ENCODE data around the gene NADSYN1.

Gene NADSYN1

GRCh38 chr11:71474771-71475483, 21.9 kb downstream of the NADSYN1 start:
- no peak for DNase-seq

DNA sequence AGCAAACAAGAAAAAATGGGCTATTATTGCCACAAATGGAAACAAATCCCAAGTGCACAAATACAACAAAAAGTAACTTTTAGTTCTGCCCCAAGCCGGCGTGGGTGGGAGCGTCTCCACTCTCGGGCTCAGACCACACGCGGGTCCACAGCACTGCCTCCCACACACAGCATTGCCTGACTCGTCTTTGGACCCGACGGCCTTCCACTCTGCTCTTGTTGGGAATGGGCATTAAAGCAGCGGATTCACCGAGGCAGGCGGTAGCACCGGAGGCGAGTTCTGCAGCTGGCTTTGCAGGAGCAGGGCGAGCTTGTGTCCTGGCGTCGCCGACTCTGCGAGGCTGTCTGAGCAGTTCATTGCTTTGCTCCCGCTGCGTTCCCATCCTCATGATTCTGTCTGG, 23.0 kb downstream of the NADSYN1 start:
- no peak for DNase-seq

DNA sequence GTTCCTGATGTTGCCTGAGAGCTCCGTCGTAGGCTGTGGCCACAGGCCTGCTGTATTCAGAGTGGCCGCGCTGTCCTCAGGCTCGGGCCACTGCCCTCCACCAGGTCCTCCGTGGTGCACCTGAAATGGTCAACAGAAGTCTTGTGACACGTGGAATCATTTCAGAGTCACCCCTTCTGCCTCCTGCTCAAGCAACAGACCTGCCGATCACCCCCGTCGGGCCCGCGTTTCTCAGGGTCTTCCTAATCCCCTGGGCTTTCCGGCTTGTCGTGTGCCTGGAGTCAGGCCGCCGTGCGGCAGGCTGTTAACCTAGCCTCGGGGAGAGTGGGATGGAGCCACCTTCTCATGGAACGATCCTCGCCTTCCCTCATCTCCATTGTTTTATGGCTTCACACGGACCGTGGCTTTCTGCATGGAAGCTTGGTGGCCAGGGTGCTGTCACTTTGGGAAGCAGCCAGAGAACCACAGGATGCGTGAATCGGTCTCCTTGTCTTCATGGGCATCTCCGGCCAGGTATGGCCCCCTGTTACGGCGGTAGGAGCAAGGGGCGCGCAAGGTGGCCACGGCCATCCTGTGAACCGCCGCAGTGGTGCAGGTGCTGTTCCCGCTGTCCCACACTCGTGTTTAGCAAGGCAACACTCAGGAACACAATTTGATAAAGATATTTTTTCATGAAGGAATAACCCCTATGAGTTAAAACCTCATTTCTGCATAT, 24.1 kb downstream of the NADSYN1 start:
- DNase-seq = no peak

DNA sequence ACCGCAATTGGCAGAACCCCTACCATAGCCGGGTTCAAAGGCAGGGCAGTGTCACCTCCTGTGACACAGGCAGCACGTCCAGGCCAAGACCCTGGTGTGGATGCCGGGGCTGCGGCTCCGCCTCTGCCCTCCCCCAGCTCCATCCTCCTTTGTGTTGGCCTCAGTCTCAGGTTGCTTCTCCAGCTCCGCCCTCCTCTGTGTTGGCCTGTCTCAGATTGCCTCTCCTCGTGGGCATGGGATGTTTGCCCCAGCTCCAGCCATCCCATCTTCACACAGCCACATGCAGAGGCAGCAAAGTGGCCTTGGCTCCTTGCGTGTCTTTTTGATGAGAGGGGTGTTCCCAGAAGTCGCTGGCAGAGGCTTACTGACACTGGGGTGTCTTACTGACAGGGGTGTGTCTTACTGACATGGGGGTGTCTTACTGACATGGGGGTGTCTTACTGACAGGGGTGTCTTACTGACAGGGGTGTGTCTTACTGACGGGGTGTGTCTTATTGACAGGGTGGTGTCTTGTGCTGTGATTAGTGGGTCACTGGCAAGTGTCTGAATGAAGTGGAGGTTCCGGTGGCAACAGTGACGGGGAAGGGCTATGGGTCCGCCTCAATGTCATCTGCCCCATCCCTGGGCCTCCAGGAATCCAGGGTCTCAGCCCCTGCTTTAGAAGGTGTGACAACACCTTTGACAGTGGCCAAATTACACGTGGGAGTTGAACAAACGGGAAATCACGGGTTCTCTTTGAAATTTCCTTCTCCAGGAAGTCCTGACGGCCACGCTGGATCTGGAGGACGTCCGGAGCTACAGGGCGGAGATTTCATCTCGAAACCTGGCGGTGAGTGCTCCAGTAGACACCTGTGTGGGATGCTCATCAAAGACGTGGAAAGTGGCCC, 24.9 kb downstream of the NADSYN1 start:
- no peak for DNase-seq

DNA sequence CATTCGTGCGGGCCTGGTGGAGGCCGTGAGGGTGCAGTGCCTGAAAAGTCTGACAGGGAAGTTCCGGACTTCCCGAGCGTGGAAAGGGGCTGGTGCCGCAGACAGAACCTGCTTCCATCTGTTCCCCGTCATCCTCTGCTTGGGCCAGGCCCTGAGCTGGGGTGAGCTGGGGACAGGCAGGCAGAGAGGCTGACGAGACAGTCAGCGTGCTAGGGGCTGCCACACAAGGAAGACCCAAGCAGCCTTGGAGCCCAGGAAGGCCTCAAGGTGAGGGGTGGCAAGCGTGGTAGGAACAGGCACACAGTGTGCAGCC, 25.5 kb downstream of the NADSYN1 start:
- DNase-seq = no peak

GRCh38 chr11:71481101-71481960, 28.3 kb downstream of the NADSYN1 start:
- DNase-seq = no peak

GRCh38 chr11:71482216-71482615, 29.2 kb downstream of the NADSYN1 start:
- no peak for DNase-seq

GRCh38 chr11:71482746-71483364, 29.9 kb downstream of the NADSYN1 start:
- no peak for DNase-seq

DNA sequence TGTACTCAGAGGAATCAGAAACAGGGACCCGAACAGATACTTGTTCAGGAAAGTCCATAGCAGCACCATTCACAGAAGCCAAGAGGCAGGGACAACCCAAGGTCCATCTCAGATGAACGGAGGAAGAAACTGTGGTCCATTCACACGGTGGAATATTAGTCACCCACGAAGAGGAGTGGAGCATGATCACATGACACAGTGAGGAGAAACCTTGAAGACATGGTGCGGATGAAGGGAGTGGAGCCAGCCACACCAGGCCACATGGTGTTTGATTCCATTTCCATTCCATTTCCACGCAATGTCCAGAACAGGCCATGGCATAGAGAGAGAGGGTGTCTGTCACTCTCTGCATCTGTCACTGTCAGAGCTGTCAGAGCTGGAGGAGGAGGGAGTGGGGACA, 30.7 kb downstream of the NADSYN1 start:
- no peak for DNase-seq

- DNase-seq = no peak
Measured at GRCh38 chr11:71484248-71485062, 31.5 kb downstream of the NADSYN1 start.

DNA sequence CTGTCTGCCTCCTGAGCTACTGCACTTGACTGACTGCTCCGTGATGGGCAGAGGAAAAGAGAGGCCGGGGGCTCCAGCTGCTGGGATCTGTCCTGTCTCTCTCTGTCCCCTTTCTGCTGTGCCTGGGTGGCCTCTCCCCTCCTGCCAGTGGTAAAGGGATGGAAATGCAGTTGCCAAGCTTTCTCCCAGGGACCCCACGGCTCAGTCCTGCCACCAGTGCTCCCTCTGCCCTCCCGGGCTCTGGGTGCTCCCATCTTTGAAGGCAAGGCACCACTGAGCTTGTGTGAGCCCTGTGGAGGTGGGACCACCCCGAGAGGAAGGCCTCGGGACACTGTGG, 32.0 kb downstream of the NADSYN1 start:
- no peak for DNase-seq

- no peak for DNase-seq
Measured at GRCh38 chr11:71485466-71485865, 32.5 kb downstream of the NADSYN1 start.

DNA sequence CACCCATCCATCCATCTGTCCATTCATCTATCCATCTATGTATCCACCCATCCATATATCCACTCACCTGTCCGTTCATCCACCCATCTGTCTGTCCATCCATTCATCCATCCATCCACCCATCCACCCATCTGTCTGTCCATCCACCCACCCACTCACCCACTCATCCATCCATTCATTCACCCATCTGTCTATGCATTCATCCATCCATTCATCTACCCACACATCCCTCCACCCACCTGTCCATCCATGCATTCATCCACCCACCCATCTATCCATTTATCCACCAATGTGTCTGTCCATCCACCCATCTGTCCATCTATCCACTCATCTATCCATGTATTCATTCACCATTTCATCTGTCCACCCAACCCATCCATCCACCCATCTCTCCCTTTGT, 33.3 kb downstream of the NADSYN1 start:
- DNase-seq = no peak

- DNase-seq = no peak
Measured at GRCh38 chr11:71488681-71489270, 35.8 kb downstream of the NADSYN1 start.

DNA sequence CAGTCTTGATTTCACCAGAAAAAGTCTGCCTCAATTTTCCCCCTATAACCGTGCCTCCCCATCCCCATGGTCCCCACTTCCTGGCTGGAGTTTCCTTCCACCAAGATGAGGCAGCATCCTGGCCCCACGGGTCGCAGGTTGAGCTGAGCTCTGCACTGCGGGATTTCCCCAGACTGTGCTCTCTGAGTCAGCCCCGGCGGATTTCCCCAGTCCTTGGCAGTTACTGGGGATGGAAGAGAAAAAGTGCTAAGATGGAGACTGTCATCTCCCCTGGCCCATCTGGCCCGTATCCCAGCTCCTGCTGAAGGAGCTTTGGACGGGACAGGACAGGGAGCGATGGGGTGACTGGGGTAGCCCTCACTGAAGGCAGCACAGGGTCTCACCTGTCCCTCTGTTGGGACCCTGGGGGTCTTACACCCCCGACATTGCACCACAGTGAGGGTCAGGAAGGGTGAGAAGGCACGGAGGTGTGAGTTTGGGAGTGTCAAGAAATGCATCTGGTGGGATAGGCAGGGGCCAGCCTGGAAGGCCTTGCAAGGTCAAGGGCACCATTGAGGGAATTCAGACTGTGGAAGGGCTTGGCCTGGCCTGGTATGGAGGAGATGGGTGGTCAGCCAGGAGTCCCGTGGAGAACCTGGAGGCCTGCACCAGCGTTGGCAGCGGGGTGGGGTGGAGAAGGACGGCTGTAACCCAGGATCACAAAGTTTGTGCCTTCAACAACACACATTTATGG, 36.5 kb downstream of the NADSYN1 start:
- no peak for DNase-seq

DNA sequence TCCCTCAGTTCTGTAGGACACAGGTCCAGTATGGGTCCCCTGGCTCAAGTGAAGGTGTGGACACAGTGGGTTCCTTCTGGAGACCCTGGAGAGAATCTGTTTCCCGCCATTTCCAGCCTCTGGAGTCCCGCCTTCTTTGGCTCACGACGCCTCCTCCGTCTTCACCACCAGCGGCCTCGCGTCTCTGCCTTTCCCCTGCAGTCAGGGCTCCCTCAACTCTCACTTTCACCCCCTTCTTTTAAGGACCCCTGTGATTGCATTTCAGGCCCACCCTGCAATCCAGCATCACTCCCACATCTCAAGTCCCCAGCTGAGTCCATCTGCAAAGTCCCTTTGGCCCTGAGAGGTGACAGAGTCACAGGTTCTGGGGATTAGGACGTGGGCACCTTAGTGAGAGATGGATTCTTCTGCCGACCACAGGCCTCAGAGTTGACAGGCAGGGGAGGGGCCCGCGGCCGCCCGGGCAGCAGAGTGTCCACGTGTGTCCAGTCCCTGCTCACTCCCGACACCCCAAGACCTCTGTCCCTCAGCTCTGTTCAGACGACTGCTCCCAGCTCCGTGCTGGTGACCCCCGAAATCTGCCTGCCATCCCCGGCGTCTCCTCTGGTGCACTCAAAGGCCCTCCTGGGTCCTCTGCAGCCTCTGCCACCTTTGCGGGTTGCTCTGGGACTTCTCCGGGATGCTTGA, 37.2 kb downstream of the NADSYN1 start:
- DNase-seq = no peak

DNA sequence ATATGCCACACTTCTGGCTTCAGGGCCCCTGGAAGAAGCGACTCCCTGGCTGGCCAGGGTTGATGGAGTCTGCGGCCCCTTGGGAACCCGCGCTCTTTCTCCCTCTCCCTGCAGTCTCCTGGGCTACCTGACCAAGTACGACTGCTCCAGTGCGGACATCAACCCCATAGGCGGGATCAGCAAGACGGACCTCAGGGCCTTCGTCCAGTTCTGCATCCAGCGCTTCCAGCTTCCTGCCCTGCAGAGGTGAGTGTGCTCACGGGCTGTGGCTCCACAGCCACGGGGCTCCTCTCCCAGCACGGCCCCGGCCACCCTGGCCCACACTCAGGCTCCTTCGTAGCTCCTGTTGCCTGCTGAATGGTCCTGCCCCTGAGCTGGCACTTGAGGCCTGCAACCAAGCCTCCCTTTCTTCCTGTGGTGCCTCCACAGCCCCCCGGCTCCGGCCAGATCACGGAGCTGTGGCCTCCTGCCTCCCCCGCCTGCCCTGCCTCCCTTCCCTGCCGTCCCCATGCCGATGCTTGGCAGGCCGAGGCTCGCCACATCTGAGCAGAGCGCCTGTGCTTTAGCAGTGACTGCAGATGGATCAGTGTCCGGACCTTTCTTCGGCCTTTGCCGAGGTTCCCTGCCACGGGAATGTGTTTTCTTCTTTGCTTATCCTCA, 37.9 kb downstream of the NADSYN1 start:
- no peak for DNase-seq

GRCh38 chr11:71491531-71491930, 38.5 kb downstream of the NADSYN1 start:
- no peak for DNase-seq

- DNase-seq = no peak
Measured at GRCh38 chr11:71491940-71492339, 38.9 kb downstream of the NADSYN1 start.
